ENCODE measurements around the gene TRIP12. TPM values are rescaled to one million over a fixed set of nuclear protein-coding genes. Genes with fewer than 3 reads are reported as not detected.
"Not testable (repeated sequence)": the region's sequence is repeated elsewhere in the genome, so short reads cannot be mapped to it uniquely, and the experiment has no call there.

The TRIP12 gene
- total RNA-seq, 1 donor from 2014 or later, result 191 TPM

DNA sequence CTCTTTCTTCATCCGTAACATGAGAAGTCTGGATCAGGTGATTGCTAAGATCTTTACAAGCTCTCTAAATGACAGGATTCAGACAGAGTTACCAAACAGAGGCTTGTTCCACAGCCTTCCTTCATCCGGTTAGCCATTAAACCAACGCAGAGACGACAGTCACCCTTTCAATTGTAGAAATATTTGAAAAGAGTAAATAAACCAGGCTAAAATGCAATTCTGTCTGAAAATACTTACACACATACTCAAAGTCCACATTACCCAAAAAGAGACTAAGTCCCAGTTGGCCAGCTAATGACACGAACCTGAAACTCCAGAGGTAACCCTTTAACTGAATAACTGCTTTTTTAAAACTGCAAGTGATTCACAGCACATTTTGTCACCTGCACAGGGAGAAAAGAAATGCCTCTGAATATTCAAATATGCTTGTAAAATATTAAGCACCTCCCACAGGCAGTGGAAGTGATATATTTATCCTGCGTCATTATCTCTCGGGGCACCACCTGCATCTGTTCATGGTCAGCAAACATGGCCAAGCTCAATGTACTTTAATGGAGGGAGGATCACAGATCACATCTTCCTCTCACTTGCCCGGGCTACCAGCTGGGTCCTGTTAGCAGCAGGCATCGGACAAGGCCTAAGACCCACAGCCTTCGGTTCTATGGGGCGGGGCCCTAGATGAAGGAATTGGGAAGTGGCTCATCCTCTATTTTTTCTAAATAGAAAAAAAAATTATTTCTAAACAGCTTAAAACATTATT is 168.7 kb downstream of the TRIP12 start:
- no peak for TF ChIP-seq CTCF (conservative IDR thresholded peaks at IDR 0.05)
- no peak for DNase-seq (ENCODE audit: extremely low spot score, unreplicated experiment)
- Mint-ChIP-seq H3K27me3 (no peaks in the 10 kb centered on the region), H3K36me3 (peaks cover 3% of the 10 kb centered on the region), H3K27ac (no peak overlapping the region), H3K4me1 (ENCODE audit: unreplicated experiment) (no peaks in the 10 kb centered on the region), H3K4me3 (no peak overlapping the region), H3K9me3 (peaks cover 5% of the 10 kb centered on the region)

DNA sequence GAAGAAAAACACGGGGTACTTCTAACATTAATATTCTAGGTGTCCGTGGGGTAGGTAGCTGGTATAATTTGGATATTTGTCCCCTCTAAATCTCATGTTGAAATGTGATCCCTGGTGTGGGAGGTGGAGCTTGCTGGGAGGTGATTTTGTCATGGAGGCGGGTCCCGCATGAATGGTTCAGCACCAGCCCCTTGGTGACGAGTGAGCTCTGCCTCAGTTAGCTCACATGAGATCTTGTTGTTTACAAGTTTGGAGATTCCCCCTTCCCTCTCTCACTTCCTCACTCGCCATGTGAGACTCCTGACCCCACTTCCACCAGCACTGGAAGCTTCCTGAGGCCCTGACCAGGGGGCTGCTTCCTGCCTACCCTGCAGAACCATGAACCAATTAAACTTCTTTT is 172.0 kb downstream of the TRIP12 start:
- TF ChIP-seq CTCF (conservative IDR thresholded peaks at IDR 0.05), result no peak
- Mint-ChIP-seq H3K27me3 (no peaks in the 10 kb centered on the region), H3K9me3 (peaks cover 4% of the 10 kb centered on the region), H3K36me3 (no peaks in the 10 kb centered on the region), H3K27ac (no peak overlapping the region), H3K4me3 (no peak overlapping the region), H3K4me1 (ENCODE audit: unreplicated experiment) (no peaks in the 10 kb centered on the region)
- DNase-seq (ENCODE audit: extremely low spot score, unreplicated experiment), result no peak

DNA sequence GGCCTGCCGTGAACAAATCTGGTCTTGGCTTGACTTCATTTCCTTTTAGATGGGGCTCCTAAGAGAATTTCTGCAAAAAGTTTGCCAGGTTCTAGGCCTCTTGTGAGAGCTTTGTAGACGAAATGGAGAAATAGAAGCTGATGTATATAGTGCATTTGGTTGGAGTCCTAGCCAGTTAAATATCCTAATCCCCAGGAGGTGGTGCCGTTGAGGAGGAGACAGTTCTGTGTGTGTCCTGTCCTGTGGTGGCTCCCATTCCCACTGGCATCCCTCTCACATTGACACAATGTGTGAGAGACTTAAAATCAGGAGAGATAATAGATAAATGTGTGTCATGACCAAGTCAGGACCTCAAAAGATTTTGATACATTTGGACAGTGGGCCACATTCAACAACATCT is 172.9 kb downstream of the TRIP12 start:
- Mint-ChIP-seq H3K9me3 (peaks cover 6% of the 10 kb centered on the region), H3K4me3 (no peak overlapping the region), H3K27me3 (no peaks in the 10 kb centered on the region), H3K27ac (no peak overlapping the region), H3K36me3 (no peaks in the 10 kb centered on the region), H3K4me1 (ENCODE audit: unreplicated experiment) (no peaks in the 10 kb centered on the region)
- no peak for TF ChIP-seq CTCF (conservative IDR thresholded peaks at IDR 0.05)
- no peak for DNase-seq (ENCODE audit: extremely low spot score, unreplicated experiment)

GRCh38 chr2:229742691-229743090 is 179.1 kb downstream of the TRIP12 start:
- not testable (repeated sequence) for H3K36me3 Mint-ChIP-seq

GRCh38 chr2:229740279-229740678 is 181.5 kb downstream of the TRIP12 start:
- Mint-ChIP-seq H3K36me3 (no peaks in the 10 kb centered on the region), H3K4me3 (no peak overlapping the region), H3K9me3 (peaks cover 15% of the 10 kb centered on the region), H3K27me3 (no peaks in the 10 kb centered on the region), H3K4me1 (ENCODE audit: unreplicated experiment) (no peaks in the 10 kb centered on the region), H3K27ac (no peak overlapping the region)
- TF ChIP-seq CTCF (conservative IDR thresholded peaks at IDR 0.05), result no peak
- DNase-seq (ENCODE audit: extremely low spot score, unreplicated experiment), result no peak

More at GRCh38 chr2:229742691-229743090, 179.1 kb downstream of the TRIP12 start:
- H3K27ac Mint-ChIP-seq; H3K4me3 Mint-ChIP-seq; DNase-seq (ENCODE audit: extremely low spot score, unreplicated experiment); H3K4me1 Mint-ChIP-seq (ENCODE audit: unreplicated experiment); H3K27me3 Mint-ChIP-seq: not testable (repeated sequence)
- H3K9me3 Mint-ChIP-seq, result peaks cover 15% of the 10 kb centered on the region

DNA sequence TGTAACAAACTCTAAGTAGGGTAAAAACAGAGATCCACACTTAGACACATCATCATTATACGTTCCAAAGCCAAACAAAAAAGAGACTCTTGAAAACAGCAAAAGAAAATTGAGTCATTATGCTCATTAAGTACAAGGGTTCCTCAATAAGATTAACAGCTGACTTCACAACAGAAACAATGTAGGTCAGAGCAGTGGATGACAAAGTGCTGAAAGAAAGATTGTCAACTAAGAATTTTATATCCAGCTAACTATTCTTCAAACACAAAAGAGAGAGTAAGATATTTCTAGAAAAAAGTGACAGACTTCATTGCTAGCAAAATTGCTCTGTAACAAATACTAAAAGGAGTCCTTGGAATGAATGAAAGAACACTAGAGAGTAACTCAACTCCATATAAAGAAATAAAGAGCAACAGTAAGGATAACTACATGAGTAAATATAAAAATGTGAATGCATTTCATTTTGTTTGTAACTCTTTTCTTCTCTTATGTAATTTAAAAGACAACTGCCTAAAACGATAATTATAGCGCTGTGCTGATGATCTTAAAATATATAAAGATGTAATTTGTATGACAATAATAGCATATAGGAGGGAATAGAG is 183.7 kb downstream of the TRIP12 start:
- H3K9me3 Mint-ChIP-seq, result peaks cover 9% of the 10 kb centered on the region
- no peaks in the 10 kb centered on the region for H3K4me1 Mint-ChIP-seq (ENCODE audit: unreplicated experiment)
- no peaks in the 10 kb centered on the region for H3K27me3 Mint-ChIP-seq
- no peak overlapping the region for H3K27ac Mint-ChIP-seq
- no peak for TF ChIP-seq CTCF (conservative IDR thresholded peaks at IDR 0.05)
- H3K4me3 Mint-ChIP-seq, result no peak overlapping the region
- H3K36me3 Mint-ChIP-seq, result no peaks in the 10 kb centered on the region
- DNase-seq (ENCODE audit: extremely low spot score, unreplicated experiment), result no peak
